Smooth muscle cell (in vitro differentiated cells): ENCODE measurements around the gene NELL2. TPM values are rescaled to one million over a fixed set of nuclear protein-coding genes. Genes with fewer than 3 reads are reported as not detected.

ENCODE experiments used
- DNase-seq: peaks from one replicate; lab custom pipeline; 2025; ENCODE audit not compliant: unreplicated experiment; lab: John Stamatoyannopoulos, UW
- H2AFZ ChIP-seq: fragments of 200-600 bp; sonication (generic); 2 replicates; pipeline ENCODE4 v1.6.0; 2016; ENCODE audit warnings: antibody characterized with exemption, low read depth, mild to moderate bottlenecking
- H3F3A ChIP-seq: fragments of 200-600 bp; sonication (generic); 2 replicates; pipeline ENCODE4 v1.6.0; 2017; ENCODE audit warnings: antibody characterized with exemption, low read depth
- H3K27ac ChIP-seq: fragments of 200-600 bp; sonication (generic); 2 replicates; pipeline ENCODE4 v1.5.1; 2016; ENCODE audit warnings: low read depth, mild to moderate bottlenecking
- H3K27me3 ChIP-seq: fragments of 200-600 bp; sonication (generic); 2 replicates; pipeline ENCODE4 v1.6.1; 2016; ENCODE audit warnings: low read depth, mild to moderate bottlenecking
- H3K36me3 ChIP-seq: fragments of 200-600 bp; sonication (generic); 2 replicates; pipeline ENCODE4 v1.5.1; 2016; ENCODE audit warnings: low read depth
- H3K4me1 ChIP-seq: fragments of 200-600 bp; sonication (generic); 2 replicates; pipeline ENCODE4 v1.5.1; 2016; ENCODE audit warnings: low read depth
- H3K4me2 ChIP-seq: fragments of 200-600 bp; sonication (generic); 2 replicates; pipeline ENCODE4 v1.6.0; 2016; ENCODE audit warnings: mild to moderate bottlenecking
- H3K4me3 ChIP-seq: fragments of 200-600 bp; sonication (generic); 2 replicates; pipeline ENCODE4 v1.5.1; 2016; ENCODE audit warnings: mild to moderate bottlenecking
- H3K79me2 ChIP-seq: fragments of 200-600 bp; sonication (generic); 2 replicates; pipeline ENCODE4 v1.6.0; 2016; ENCODE audit warnings: low read depth, mild to moderate bottlenecking
- H3K9ac ChIP-seq: fragments of 200-600 bp; sonication (generic); 2 replicates; pipeline ENCODE4 v1.6.0; 2016; ENCODE audit warnings: low read depth
- H3K9me3 ChIP-seq: fragments of 200-600 bp; sonication (generic); replicated peaks from 2 replicates; pipeline ENCODE4 v1.5.1; 2016; ENCODE audit warnings: low read depth
- H4K20me1 ChIP-seq: fragments of 200-600 bp; sonication (generic); 2 replicates; pipeline ENCODE4 v1.6.0; 2016; ENCODE audit warnings: low read depth
- WGBS: methylation state at CpG from one replicate; pipeline ENCODE4 v1.1.7; 2016; ENCODE audit warnings: low lambda C conversion rate; 5-methylcytosine and 5-hydroxymethylcytosine counted together
- polyA plus RNA-seq: library from polyadenylated mRNA; unstranded; fragments of >200 nt; fragmentation: Nextera tagmentation; extraction: Ambion mirVana; gene quantifications from 2 replicates; pipeline ENCODE4 v1.2.1, GENCODE V29; 2016
- total RNA-seq: library from RNA; depleted of rRNA; stranded (reverse); fragments of >200 nt; gene quantifications from 2 replicates; pipeline ENCODE4 v1.2.3, GENCODE V29; 2014
- TF ChIP-seq, protein P1 (sequence below): fragments of 200-600 bp; sonication (generic); IDR thresholded peaks from 2 replicates; pipeline ENCODE4 v1.5.1; 2017; ENCODE audit warnings: borderline replicate concordance, mild to moderate bottlenecking, antibody characterized with exemption; ENCODE audit not compliant: insufficient read depth, poor library complexity, severe bottlenecking

Gene NELL2
- total and polyA plus RNA-seq, 2 experiments from 2014 or later: 16.8 TPM; not detected in 1

DNA sequence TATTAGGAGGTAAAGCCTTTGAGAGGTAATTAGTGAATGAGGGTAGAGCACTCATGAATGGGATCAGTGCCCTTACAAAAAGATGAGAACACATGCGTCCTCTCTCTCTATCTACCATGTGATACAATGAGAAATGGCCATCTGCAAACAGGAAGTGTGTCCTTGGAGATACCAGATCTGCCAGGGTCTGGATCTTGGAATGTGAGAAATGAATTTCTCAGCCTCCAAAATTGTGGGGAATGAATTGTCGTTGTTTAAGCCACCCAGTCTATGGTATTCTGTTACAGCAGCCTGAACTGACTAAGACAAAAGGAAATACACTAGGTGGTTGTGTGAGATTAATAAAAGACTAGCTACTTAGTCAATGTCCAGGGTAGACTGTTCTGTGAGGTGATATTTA, 366.6 kb downstream of the NELL2 start:
- Histone ChIP-seq H3K4me2 (no peak overlapping the region), H3K27me3 (no peaks in the 10 kb centered on the region), H3K4me3 (no peak overlapping the region), H4K20me1 (no peaks in the 10 kb centered on the region), H3K27ac (no peak overlapping the region), H3K9me3 (no peaks in the 10 kb centered on the region), H3K79me2 (no peaks in the 10 kb centered on the region), H3F3A (no peaks in the 10 kb centered on the region), H3K36me3 (no peaks in the 10 kb centered on the region), H2AFZ (no peak overlapping the region), H3K9ac (no peak overlapping the region), H3K4me1 (peaks cover 9% of the 10 kb centered on the region)
- TF ChIP-seq, protein P1, sequence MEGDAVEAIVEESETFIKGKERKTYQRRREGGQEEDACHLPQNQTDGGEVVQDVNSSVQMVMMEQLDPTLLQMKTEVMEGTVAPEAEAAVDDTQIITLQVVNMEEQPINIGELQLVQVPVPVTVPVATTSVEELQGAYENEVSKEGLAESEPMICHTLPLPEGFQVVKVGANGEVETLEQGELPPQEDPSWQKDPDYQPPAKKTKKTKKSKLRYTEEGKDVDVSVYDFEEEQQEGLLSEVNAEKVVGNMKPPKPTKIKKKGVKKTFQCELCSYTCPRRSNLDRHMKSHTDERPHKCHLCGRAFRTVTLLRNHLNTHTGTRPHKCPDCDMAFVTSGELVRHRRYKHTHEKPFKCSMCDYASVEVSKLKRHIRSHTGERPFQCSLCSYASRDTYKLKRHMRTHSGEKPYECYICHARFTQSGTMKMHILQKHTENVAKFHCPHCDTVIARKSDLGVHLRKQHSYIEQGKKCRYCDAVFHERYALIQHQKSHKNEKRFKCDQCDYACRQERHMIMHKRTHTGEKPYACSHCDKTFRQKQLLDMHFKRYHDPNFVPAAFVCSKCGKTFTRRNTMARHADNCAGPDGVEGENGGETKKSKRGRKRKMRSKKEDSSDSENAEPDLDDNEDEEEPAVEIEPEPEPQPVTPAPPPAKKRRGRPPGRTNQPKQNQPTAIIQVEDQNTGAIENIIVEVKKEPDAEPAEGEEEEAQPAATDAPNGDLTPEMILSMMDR: no peak
- no peak for DNase-seq
- 61% methylated on average over 2 of the region's 2 CpGs for WGBS

- no peaks in the 10 kb centered on the region for H3F3A ChIP-seq
- no peaks in the 10 kb centered on the region for H3K9me3 ChIP-seq
- no peak overlapping the region for H3K4me3 ChIP-seq
- TF ChIP-seq, protein P1: no peak
- no peak for DNase-seq
- H3K36me3 ChIP-seq: no peaks in the 10 kb centered on the region
- peaks cover 9% of the 10 kb centered on the region for H3K4me1 ChIP-seq
- H4K20me1 ChIP-seq: no peaks in the 10 kb centered on the region
- WGBS: 66% methylated on average over 1 of the region's 1 CpG
- H3K9ac ChIP-seq: no peak overlapping the region
- H3K79me2 ChIP-seq: no peaks in the 10 kb centered on the region
- H3K27ac ChIP-seq: no peak overlapping the region
- no peak overlapping the region for H3K4me2 ChIP-seq
- no peaks in the 10 kb centered on the region for H3K27me3 ChIP-seq
- no peak overlapping the region for H2AFZ ChIP-seq
These were observed 368.7 kb downstream of the NELL2 start for GRCh38 chr12:44507461-44507860.

- TF ChIP-seq, protein P1: no peak
- no peaks in the 10 kb centered on the region for H4K20me1 ChIP-seq
These were observed 371.3 kb downstream of the NELL2 start for GRCh38 chr12:44504799-44505198.

DNA sequence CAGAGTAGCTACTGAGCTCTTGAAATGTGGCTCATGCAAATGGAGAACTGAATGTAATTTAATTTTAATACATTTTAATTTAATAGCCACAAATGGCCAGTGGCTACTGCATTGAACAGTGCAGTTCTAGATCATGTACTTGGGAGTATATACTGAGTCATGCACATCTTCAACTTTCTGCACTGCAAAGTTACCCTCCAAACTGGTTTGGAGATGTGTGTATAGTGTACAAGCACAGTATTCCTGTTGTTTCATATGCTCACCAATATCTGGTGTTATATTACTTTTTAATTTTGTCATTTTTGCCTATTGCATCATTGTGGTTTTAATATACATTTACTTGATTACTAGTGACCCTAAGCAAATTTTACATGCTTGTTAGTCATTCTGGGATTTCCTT, 372.8 kb downstream of the NELL2 start:
- H3K9me3 ChIP-seq: no peaks in the 10 kb centered on the region
- H3K27me3 ChIP-seq: no peaks in the 10 kb centered on the region
- TF ChIP-seq, protein P1: no peak
- no peak overlapping the region for H3K4me3 ChIP-seq
- H3K9ac ChIP-seq: no peak overlapping the region
- no peaks in the 10 kb centered on the region for H3K4me1 ChIP-seq
- H4K20me1 ChIP-seq: no peaks in the 10 kb centered on the region
- no peak overlapping the region for H2AFZ ChIP-seq
- no peak for DNase-seq
- H3K36me3 ChIP-seq: no peaks in the 10 kb centered on the region
- H3K27ac ChIP-seq: no peak overlapping the region
- H3F3A ChIP-seq: no peaks in the 10 kb centered on the region
- H3K4me2 ChIP-seq: no peak overlapping the region
- H3K79me2 ChIP-seq: no peaks in the 10 kb centered on the region

More at GRCh38 chr12:44504799-44505198, 371.3 kb downstream of the NELL2 start:
- DNase-seq: no peak
- no peaks in the 10 kb centered on the region for H3K36me3 ChIP-seq
- no peaks in the 10 kb centered on the region for H3K27me3 ChIP-seq
- H3K4me1 ChIP-seq: peaks cover 4% of the 10 kb centered on the region
- H3K9ac ChIP-seq: no peak overlapping the region
- H3F3A ChIP-seq: no peaks in the 10 kb centered on the region
- H3K4me3 ChIP-seq: no peak overlapping the region
- H3K79me2 ChIP-seq: no peaks in the 10 kb centered on the region
- no peak overlapping the region for H3K27ac ChIP-seq
- no peak overlapping the region for H2AFZ ChIP-seq
- no peak overlapping the region for H3K4me2 ChIP-seq
- H3K9me3 ChIP-seq: no peaks in the 10 kb centered on the region
